Activated CD4-positive, alpha-beta memory T cell treated with anti-CD3 and anti-CD28 coated beads for 36 hours (primary cell): ENCODE results near the gene ABCC12. TPM values are rescaled to one million over a fixed set of nuclear protein-coding genes. Genes with fewer than 3 reads are reported as not detected.

Experiments
- CTCF ChIA-PET: fragments of 350-600 bp; sonication (Branson Sonifier 250); formaldehyde crosslinking; loops from one replicate; lab custom pipeline; 2021; ENCODE audit warnings: antibody characterized with exemption, inconsistent platforms; lab: Charles Lee
- POLR2A ChIA-PET: fragments of 350-600 bp; sonication (Branson Sonifier 250); formaldehyde crosslinking; loops from one replicate; lab custom pipeline; 2021; ENCODE audit warnings: antibody characterized with exemption; lab: Charles Lee
- DNase-seq: peaks from one replicate; pipeline ENCODE4 v3.0.0-alpha.2; 2020
- H3K27ac Mint-ChIP-seq: one replicate; pipeline ENCODE4 v1.8.0; 2021; ENCODE audit warnings: mixed read lengths
- H3K27me3 Mint-ChIP-seq: one replicate; pipeline ENCODE4 v1.8.0; 2021; ENCODE audit warnings: mixed read lengths
- H3K36me3 Mint-ChIP-seq: one replicate; pipeline ENCODE4 v1.8.0; 2021; ENCODE audit warnings: mixed read lengths
- H3K4me1 Mint-ChIP-seq: one replicate; pipeline ENCODE4 v1.8.0; 2021; ENCODE audit warnings: low read depth, mixed read lengths
- H3K4me3 Mint-ChIP-seq: one replicate; pipeline ENCODE4 v1.8.0; 2021; ENCODE audit warnings: mild to moderate bottlenecking, mixed read lengths
- H3K9me3 Mint-ChIP-seq: one replicate; pipeline ENCODE4 v1.8.0; 2021; ENCODE audit warnings: mixed read lengths
- intact Hi-C: fragments of 100-400 bp; cut with micrococcal nuclease; formaldehyde crosslinking; loops from one replicate; pipeline ENCODE4 v1.15.1; 2023
- total RNA-seq, 2 experiments: library from RNA; stranded (reverse); gene quantifications; one replicate each; pipeline ENCODE4 v1.2.3, GENCODE V29; 2021

Gene ABCC12
- not detected for total RNA-seq

DNA sequence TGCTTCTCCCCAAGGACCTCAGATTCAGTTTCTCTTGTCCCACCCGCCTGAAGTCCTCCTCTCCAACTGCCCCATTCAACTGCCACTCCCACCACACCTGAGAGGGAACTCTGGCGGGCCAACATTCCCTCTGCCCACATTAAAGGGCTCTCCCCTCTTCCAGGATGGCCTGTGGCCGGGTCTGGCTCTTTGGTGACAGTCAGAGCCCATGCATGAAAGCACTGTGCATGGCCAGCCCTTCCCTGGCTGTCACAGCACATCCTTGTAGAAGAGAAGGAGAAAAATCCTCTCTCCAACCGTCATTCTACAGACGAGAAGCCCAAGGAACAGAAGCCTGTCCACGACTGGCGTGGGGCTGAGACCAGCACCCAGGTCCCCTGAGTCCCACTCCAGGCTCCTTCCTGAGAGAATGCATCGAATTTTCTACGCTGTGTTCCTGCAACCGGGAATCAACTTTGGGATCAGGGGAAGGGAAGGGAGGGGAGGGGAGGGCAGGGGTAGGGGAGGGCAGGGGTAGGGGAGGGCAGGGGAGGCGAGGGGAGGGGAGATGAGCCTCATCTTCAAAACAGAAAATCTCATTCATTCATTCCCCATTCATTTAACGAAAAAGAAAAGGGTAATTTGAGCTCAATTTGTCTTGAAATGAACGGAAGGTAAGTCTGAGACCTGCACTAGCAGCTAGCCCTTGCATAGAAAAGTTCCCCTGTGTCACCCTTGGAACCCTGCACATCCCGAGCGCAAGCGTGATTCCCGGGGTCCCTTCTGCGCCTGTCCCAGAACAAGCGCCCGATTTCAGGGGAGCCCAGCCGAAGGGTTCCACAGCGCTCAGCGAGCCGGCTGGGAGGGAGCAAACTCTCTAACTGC is at the start of gene ABCC12:
Gene ABCC12, minus strand, starts transcription at position 68 of the 864 bp plus-strand sequence. CDS start 9,569 bp downstream, outside the sequence.
- Mint-ChIP-seq H3K4me1 (peaks cover 26% of the 10 kb centered on the region), H3K27ac (no peak within 1 kb of the TSS), H3K27me3 (peaks cover 18% of the 10 kb centered on the region), H3K36me3 (no peaks in the 10 kb centered on the region), H3K4me3 (no peak within 1 kb of the TSS), H3K9me3 (no peaks in the 10 kb centered on the region)
- CTCF ChIA-PET, result interaction anchor here (0.6 to 6.8 kb wide), 12 partner anchors 8 to 1465 kb away, joined by 3 to 69 read pairs (median 4); partner anchors contain the start of genes ITFG1, LONP2, NETO2 and PHKB
- intact Hi-C loops, result loop anchor here (1.0 to 10.0 kb wide), 4 partner anchors 101 to 1015 kb away; no protein-coding TSS in a partner anchor
- POLR2A ChIA-PET, result no interaction called here
- DNase-seq, result no peak

DNA sequence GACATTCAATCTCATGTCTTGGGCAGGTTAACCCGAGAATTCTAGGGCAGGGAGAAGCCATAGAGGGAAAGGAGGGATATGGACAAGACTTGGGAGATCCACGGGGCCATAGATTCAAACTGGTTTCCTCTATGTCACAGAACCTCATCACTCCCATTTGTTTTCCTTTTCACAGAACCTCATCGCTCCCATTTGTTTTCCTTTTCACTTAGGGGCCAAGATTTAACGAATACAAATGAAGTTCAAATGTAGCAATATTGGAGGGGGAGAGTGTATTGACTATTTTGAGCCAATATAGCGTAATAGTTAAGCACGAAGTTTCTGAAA is 49.0 kb upstream of the ABCC12 start:
- H3K36me3 Mint-ChIP-seq, result no peaks in the 10 kb centered on the region
- peaks cover 8% of the 10 kb centered on the region for H3K27me3 Mint-ChIP-seq
- no peak overlapping the region for H3K4me3 Mint-ChIP-seq
- H3K4me1 Mint-ChIP-seq, result no peaks in the 10 kb centered on the region
- CTCF ChIA-PET, result no interaction called here
- DNase-seq, result no peak
- H3K9me3 Mint-ChIP-seq, result no peaks in the 10 kb centered on the region
- H3K27ac Mint-ChIP-seq, result no peak overlapping the region
- POLR2A ChIA-PET, result no interaction called here
- intact Hi-C loops, result no loop called here

GRCh38 chr16:48203974-48204824 is 48.4 kb upstream of the ABCC12 start:
- H3K4me1 Mint-ChIP-seq, result no peaks in the 10 kb centered on the region
- no peak for DNase-seq
- H3K9me3 Mint-ChIP-seq, result no peaks in the 10 kb centered on the region
- intact Hi-C loops, result no loop called here
- no peak overlapping the region for H3K27ac Mint-ChIP-seq
- H3K4me3 Mint-ChIP-seq, result no peak overlapping the region
- ChIA-PET CTCF (no interaction called here), POLR2A (no interaction called here)
- no peaks in the 10 kb centered on the region for H3K36me3 Mint-ChIP-seq
- H3K27me3 Mint-ChIP-seq, result peaks cover 8% of the 10 kb centered on the region

DNA sequence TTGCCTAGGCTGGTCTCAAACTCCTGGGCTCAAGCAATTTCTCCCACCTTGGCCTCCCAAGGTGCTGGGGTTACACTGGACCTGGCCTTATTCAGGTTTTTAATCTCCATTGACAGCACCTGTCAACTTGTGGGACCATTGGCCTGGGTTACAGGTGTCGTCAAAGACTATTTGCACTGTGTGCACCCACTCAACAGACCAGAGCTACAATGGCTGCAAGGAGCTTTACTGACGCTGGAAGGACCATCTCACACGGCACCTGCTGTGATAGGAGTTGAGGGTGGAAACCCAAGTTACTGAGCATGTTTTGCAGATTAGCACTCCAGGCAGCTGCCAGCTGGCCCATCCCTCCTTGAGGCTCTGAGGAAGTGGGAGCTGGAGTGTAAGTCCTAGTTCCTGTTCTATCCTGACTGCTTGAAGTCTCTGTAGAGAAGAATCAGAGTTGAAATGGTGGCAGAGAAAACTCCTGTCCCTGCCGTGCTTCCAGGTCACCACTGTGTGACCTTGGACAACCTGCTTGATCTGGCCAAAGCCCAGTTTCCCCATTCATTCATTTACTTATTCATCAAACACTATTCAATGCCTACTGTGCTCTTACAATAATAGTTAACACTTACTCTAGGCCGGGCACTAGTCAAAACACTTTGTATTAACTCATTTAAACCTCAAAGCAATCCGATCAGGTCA is 45.9 kb upstream of the ABCC12 start:
- H3K27me3 Mint-ChIP-seq, result peaks cover 2% of the 10 kb centered on the region
- no peak overlapping the region for H3K4me3 Mint-ChIP-seq
- ChIA-PET POLR2A (no interaction called here), CTCF (no interaction called here)
- intact Hi-C loops, result no loop called here
- no peak overlapping the region for H3K27ac Mint-ChIP-seq
- DNase-seq, result no peak
- H3K4me1 Mint-ChIP-seq, result no peaks in the 10 kb centered on the region
- H3K36me3 Mint-ChIP-seq, result no peaks in the 10 kb centered on the region
- no peaks in the 10 kb centered on the region for H3K9me3 Mint-ChIP-seq

DNA sequence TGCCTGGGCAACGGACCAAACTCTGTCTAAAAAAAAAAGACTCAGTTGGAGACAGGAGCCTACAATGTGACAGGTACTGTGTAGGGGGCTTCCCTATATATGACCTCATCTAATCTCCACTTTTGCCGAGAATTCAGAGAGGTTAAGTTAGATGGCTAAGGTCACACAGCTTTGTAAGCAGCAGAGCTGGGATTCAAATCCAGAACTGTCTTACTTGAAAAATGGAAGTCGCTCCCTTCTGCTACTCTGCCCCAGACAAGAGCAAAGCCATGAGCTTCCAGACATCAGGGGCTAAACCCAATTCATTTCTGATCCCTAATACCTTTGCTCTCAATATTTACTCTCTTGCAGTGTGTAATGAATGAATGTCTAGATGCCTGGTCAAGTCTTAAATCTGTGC is 41.5 kb upstream of the ABCC12 start:
- no peak overlapping the region for H3K27ac Mint-ChIP-seq
- intact Hi-C loops, result no loop called here
- DNase-seq, result no peak
- no peaks in the 10 kb centered on the region for H3K4me1 Mint-ChIP-seq
- H3K9me3 Mint-ChIP-seq, result no peaks in the 10 kb centered on the region
- ChIA-PET POLR2A (no interaction called here), CTCF (no interaction called here)
- H3K27me3 Mint-ChIP-seq, result no peaks in the 10 kb centered on the region
- H3K4me3 Mint-ChIP-seq, result no peak overlapping the region
- no peaks in the 10 kb centered on the region for H3K36me3 Mint-ChIP-seq

- no peaks in the 10 kb centered on the region for H3K27me3 Mint-ChIP-seq
- no peak for DNase-seq
- POLR2A ChIA-PET, result no interaction called here
- no peaks in the 10 kb centered on the region for H3K36me3 Mint-ChIP-seq
- H3K4me1 Mint-ChIP-seq, result no peaks in the 10 kb centered on the region
- H3K9me3 Mint-ChIP-seq, result no peaks in the 10 kb centered on the region
- H3K27ac Mint-ChIP-seq, result no peak overlapping the region
- no peak overlapping the region for H3K4me3 Mint-ChIP-seq
- CTCF ChIA-PET, result no interaction called here
- intact Hi-C loops, result no loop called here
These were observed 39.2 kb upstream of the ABCC12 start for GRCh38 chr16:48194828-48195556.

- POLR2A ChIA-PET, result interaction anchor here (0.6 kb wide), 1 partner anchor 85 kb away, joined by 3 read pairs; no protein-coding TSS in a partner anchor
- Mint-ChIP-seq H3K36me3 (no peaks in the 10 kb centered on the region), H3K4me3 (no peak overlapping the region)
These were observed 38.1 kb upstream of the ABCC12 start for GRCh38 chr16:48193846-48194245.

DNA sequence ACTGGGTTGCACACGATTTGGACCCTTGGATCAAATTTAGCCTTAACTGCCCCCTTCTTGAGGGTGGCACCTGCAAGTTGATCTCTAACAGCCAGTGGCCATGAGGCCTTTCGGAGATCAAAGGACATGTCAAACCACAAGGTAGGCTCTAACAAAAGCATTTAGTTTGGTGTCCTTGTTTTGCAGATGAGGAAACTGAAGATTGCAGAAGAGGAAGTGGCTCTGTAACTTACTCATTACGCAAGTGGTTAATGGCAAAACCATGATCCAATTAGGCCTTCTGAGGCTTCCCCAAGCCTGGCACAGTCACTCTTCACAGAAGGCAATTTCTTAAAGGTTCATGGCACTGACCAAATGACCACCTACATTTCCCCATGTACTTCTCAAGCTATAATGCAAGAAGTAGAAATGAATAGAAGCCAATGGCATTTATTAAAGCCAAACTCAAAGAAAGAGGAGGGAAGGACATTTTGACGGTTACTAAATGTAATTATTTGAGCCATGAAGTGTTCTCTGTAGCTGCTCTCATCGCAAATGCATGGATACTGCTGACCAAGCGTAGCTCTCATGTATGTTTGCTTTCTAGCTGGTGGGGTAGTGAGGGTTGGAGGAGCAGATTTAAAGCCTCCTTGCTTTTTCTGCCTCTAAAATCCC is 32.8 kb upstream of the ABCC12 start:
- no peaks in the 10 kb centered on the region for H3K27me3 Mint-ChIP-seq
- H3K27ac Mint-ChIP-seq, result no peak overlapping the region
- ChIA-PET CTCF (no interaction called here), POLR2A (no interaction called here)
- H3K36me3 Mint-ChIP-seq, result no peaks in the 10 kb centered on the region
- intact Hi-C loops, result no loop called here
- no peaks in the 10 kb centered on the region for H3K9me3 Mint-ChIP-seq
- DNase-seq, result no peak
- no peak overlapping the region for H3K4me3 Mint-ChIP-seq
- peaks cover 5% of the 10 kb centered on the region for H3K4me1 Mint-ChIP-seq

More at GRCh38 chr16:48193846-48194245, 38.1 kb upstream of the ABCC12 start:
- CTCF ChIA-PET, result no interaction called here
- no peak for DNase-seq
- intact Hi-C loops, result no loop called here
- no peaks in the 10 kb centered on the region for H3K27me3 Mint-ChIP-seq
- no peaks in the 10 kb centered on the region for H3K9me3 Mint-ChIP-seq
- H3K4me1 Mint-ChIP-seq, result no peaks in the 10 kb centered on the region
- H3K27ac Mint-ChIP-seq, result no peak overlapping the region

GRCh38 chr16:48187779-48188178 is 32.0 kb upstream of the ABCC12 start:
- Mint-ChIP-seq H3K27ac (no peak overlapping the region), H3K27me3 (no peaks in the 10 kb centered on the region), H3K4me3 (no peak overlapping the region), H3K4me1 (peaks cover 5% of the 10 kb centered on the region), H3K9me3 (no peaks in the 10 kb centered on the region), H3K36me3 (no peaks in the 10 kb centered on the region)
- CTCF ChIA-PET, result no interaction called here
- intact Hi-C loops, result no loop called here
- no peak for DNase-seq
- POLR2A ChIA-PET, result no interaction called here

GRCh38 chr16:48184681-48185080 is 28.9 kb upstream of the ABCC12 start:
- Mint-ChIP-seq H3K27me3 (no peaks in the 10 kb centered on the region), H3K27ac (no peak overlapping the region), H3K9me3 (no peaks in the 10 kb centered on the region), H3K4me3 (no peak overlapping the region), H3K4me1 (peaks cover 5% of the 10 kb centered on the region), H3K36me3 (no peaks in the 10 kb centered on the region)
- CTCF ChIA-PET, result no interaction called here
- POLR2A ChIA-PET, result no interaction called here
- DNase-seq, result no peak
- intact Hi-C loops, result loop anchor here (5.0 kb wide), 1 partner anchor 448 kb away; no protein-coding TSS in a partner anchor

GRCh38 chr16:48182979-48183537 is 27.3 kb upstream of the ABCC12 start:
- no peaks in the 10 kb centered on the region for H3K4me1 Mint-ChIP-seq
- intact Hi-C loops, result loop anchor here (5.0 kb wide), 1 partner anchor 449 kb away; no protein-coding TSS in a partner anchor
- POLR2A ChIA-PET, result no interaction called here
- no peak overlapping the region for H3K27ac Mint-ChIP-seq
- H3K4me3 Mint-ChIP-seq, result no peak overlapping the region
- no peak for DNase-seq
- CTCF ChIA-PET, result interaction anchor here (1.0 kb wide), 1 partner anchor 18 kb away, joined by 4 read pairs; no protein-coding TSS in a partner anchor
- no peaks in the 10 kb centered on the region for H3K27me3 Mint-ChIP-seq
- no peaks in the 10 kb centered on the region for H3K9me3 Mint-ChIP-seq
- H3K36me3 Mint-ChIP-seq, result no peaks in the 10 kb centered on the region
